GM12891 (cell line): ENCODE data around the gene CD300LF. TPM values are rescaled to one million over a fixed set of nuclear protein-coding genes. Genes with fewer than 3 reads are reported as not detected.

Source experiments
- DNase-seq: peaks from one replicate; pipeline ENCODE4 v3.0.0; 2011; ENCODE audit warnings: low spot score; ENCODE audit not compliant: insufficient read length
- FAIRE-seq: peaks from 2 replicates; lab custom pipeline; 2011; peaks lifted over from hg19 to GRCh38; lab: Jason Lieb, UNC
- PAX5 ChIP-seq: IDR thresholded peaks from 2 replicates; pipeline ENCODE4 v1.6.1; 2011; ENCODE audit warnings: low read length, moderate library complexity, mild to moderate bottlenecking; ENCODE audit not compliant: insufficient read depth, severe bottlenecking
- POLR2A ChIP-seq: IDR thresholded peaks from 2 replicates; pipeline ENCODE4 v1.6.1; 2011; ENCODE audit warnings: low read depth, low read length, control low read depth
- POLR2AphosphoS5 ChIP-seq: IDR thresholded peaks from 2 replicates; pipeline ENCODE4 v1.6.1; 2011; ENCODE audit warnings: low read depth, low read length, control low read depth
- POU2F2 ChIP-seq: IDR thresholded peaks from 2 replicates; pipeline ENCODE4 v1.6.1; 2011; ENCODE audit warnings: low read depth, mild to moderate bottlenecking, control low read depth, low read length, moderate library complexity
- SPI1 ChIP-seq: IDR thresholded peaks from 2 replicates; pipeline ENCODE4 v1.6.1; 2011; ENCODE audit warnings: low read depth, low read length, control low read depth
- TAF1 ChIP-seq: IDR thresholded peaks from 2 replicates; pipeline ENCODE4 v1.6.1; 2011; ENCODE audit warnings: low read depth, low read length, control low read depth
- polyA plus RNA-seq: library from polyadenylated mRNA; unstranded; fragments of >200 nt; gene quantifications from one replicate; pipeline ENCODE4 v1.2.1, GENCODE V29; 2012; ENCODE audit warnings: low read depth, missing spikeins, inconsistent platforms; ENCODE audit not compliant: missing spikeins

CD300LF gene
- polyA plus RNA-seq, result not detected

- FAIRE-seq (no peak), DNase-seq (no peak)
- TF ChIP-seq SPI1 (no peak), POU2F2 (no peak), POLR2AphosphoS5 (no peak), PAX5 (no peak), TAF1 (no peak), POLR2A (no peak)
Measured at GRCh38 chr17:74712756-74713155, at the start of gene CD300LF. Gene CD300LF, minus strand, starts transcription at chr17:74712923. Its CDS starts 57 bp downstream, at chr17:74712866.

GRCh38 chr17:74761931-74762330, 49.2 kb upstream of the CD300LF start:
- no peak for FAIRE-seq
- no peak for DNase-seq
- TF ChIP-seq POU2F2 (no peak), POLR2AphosphoS5 (no peak), PAX5 (no peak), SPI1 (no peak), POLR2A (no peak), TAF1 (no peak)

GRCh38 chr17:74761419-74761818, 48.7 kb upstream of the CD300LF start:
- TF ChIP-seq TAF1, result no peak
- no peak for TF ChIP-seq POLR2AphosphoS5
- TF ChIP-seq POLR2A, result no peak
- FAIRE-seq, result no peak
- no peak for DNase-seq

- DNase-seq (no peak), FAIRE-seq (no peak)
- TF ChIP-seq POU2F2, result no peak
- TF ChIP-seq POLR2AphosphoS5, result no peak
- TF ChIP-seq TAF1, result no peak
- TF ChIP-seq PAX5, result no peak
- TF ChIP-seq SPI1, result no peak
- TF ChIP-seq POLR2A, result no peak
Measured at GRCh38 chr17:74760404-74761105, 47.8 kb upstream of the CD300LF start.

GRCh38 chr17:74759941-74760340, 47.2 kb upstream of the CD300LF start:
- no peak for DNase-seq
- TF ChIP-seq POLR2AphosphoS5 (no peak), POLR2A (no peak), TAF1 (no peak), SPI1 (no peak), POU2F2 (no peak), PAX5 (no peak)
- no peak for FAIRE-seq

GRCh38 chr17:74759243-74759801, 46.6 kb upstream of the CD300LF start:
- peak; percentile 78 for DNase-seq
- no peak for TF ChIP-seq PAX5
- no peak for TF ChIP-seq POU2F2
- no peak for TF ChIP-seq SPI1
- no peak for TF ChIP-seq POLR2A
- no peak for TF ChIP-seq POLR2AphosphoS5
- TF ChIP-seq TAF1, result no peak

GRCh38 chr17:74758848-74759168, 46.1 kb upstream of the CD300LF start:
- TF ChIP-seq SPI1 (no peak), TAF1 (no peak), POLR2A (no peak), PAX5 (no peak), POLR2AphosphoS5 (no peak), POU2F2 (no peak)
- DNase-seq (no peak), FAIRE-seq (no peak)

More at GRCh38 chr17:74759243-74759801, 46.6 kb upstream of the CD300LF start:
- FAIRE-seq, result peak; percentile 93

GRCh38 chr17:74757931-74758847, 45.5 kb upstream of the CD300LF start:
- DNase-seq (no peak), FAIRE-seq (no peak)
- no peak for TF ChIP-seq POLR2A
- no peak for TF ChIP-seq TAF1
- TF ChIP-seq SPI1, result no peak
- TF ChIP-seq PAX5, result no peak
- TF ChIP-seq POU2F2, result no peak
- TF ChIP-seq POLR2AphosphoS5, result no peak

GRCh38 chr17:74757502-74757901, 44.8 kb upstream of the CD300LF start:
- no peak for FAIRE-seq
- DNase-seq, result no peak
- TF ChIP-seq POLR2AphosphoS5, result no peak
- TF ChIP-seq PAX5, result no peak
- TF ChIP-seq POLR2A, result no peak
- TF ChIP-seq TAF1, result no peak
- no peak for TF ChIP-seq SPI1
- no peak for TF ChIP-seq POU2F2

GRCh38 chr17:74756891-74757290, 44.2 kb upstream of the CD300LF start:
- FAIRE-seq, result no peak
- TF ChIP-seq POLR2AphosphoS5, result no peak
- TF ChIP-seq TAF1, result no peak
- no peak for TF ChIP-seq PAX5
- TF ChIP-seq POLR2A, result no peak
- no peak for TF ChIP-seq SPI1
- no peak for TF ChIP-seq POU2F2

More at GRCh38 chr17:74756891-74757290, 44.2 kb upstream of the CD300LF start:
- DNase-seq, result no peak
